Mesodermal cell (in vitro differentiated cells): ENCODE results near the gene ANTXR1.

ENCODE experiments used
- H3K27ac ChIP-seq: 2 replicates; pipeline ENCODE4 v1.7.0; 2013; ENCODE audit warnings: mild to moderate bottlenecking, low read depth, low read length, moderate library complexity; ENCODE audit not compliant: severe bottlenecking
- H3K36me3 ChIP-seq: 2 replicates; pipeline ENCODE4 v1.7.1; 2013; ENCODE audit warnings: mild to moderate bottlenecking, low read length, moderate library complexity; ENCODE audit not compliant: control insufficient read depth, insufficient read depth
- H3K4me1 ChIP-seq: one replicate; pipeline ENCODE4 v1.7.1; 2013; ENCODE audit warnings: mild to moderate bottlenecking, low read length; ENCODE audit not compliant: insufficient read depth, control insufficient read depth, poor library complexity, severe bottlenecking
- H3K4me3 ChIP-seq: 2 replicates; pipeline ENCODE4 v1.7.0; 2013; ENCODE audit warnings: low read length, control low read depth, mild to moderate bottlenecking; ENCODE audit not compliant: insufficient read depth, poor library complexity, severe bottlenecking; ENCODE audit errors: extremely low read depth
- H3K9me3 ChIP-seq: 2 replicates; pipeline ENCODE4 v1.7.1; 2013; ENCODE audit warnings: mild to moderate bottlenecking, low read length, moderate library complexity; ENCODE audit not compliant: control insufficient read depth
- WGBS, 2 experiments: methylation state at CpG; one replicate each; pipeline ENCODE4 v1.1.5; 2013; ENCODE audit warnings: missing lambda C conversion rate in 2 of 2; ENCODE audit not compliant: insufficient coverage in 2 of 2; 5-methylcytosine and 5-hydroxymethylcytosine counted together

ANTXR1 gene

DNA sequence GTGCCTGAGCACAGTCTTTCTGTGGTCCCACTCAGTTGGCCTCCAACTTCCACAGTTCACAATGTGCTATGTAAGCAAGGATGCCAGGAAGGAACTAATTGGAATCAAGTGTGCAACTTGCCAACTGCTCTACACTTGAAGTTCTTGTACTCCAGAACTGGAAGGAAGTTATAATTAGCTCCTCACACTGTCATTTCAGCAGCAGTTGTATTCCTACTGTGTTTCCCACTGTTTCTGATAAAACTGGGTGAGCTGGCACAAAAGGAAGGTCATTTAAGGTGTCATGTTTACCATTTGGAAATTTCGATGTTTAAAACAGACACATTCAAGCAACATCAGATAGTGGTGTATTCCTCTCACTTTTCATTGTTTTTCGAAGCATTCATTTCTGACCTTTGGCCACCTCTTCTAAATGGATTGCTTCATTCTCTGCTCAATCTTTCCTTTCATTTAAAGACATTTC is 84.2 kb downstream of the ANTXR1 start:
- Histone ChIP-seq H3K9me3 (no peaks in the 10 kb centered on the region), H3K27ac (no peak overlapping the region), H3K4me1 (no peaks in the 10 kb centered on the region), H3K4me3 (no peak overlapping the region), H3K36me3 (peaks cover 64% of the 10 kb centered on the region)
- WGBS, 2 experiments, result 92 to 100% methylated on average over 2 of the region's 2 CpGs

- no CpG with 5 or more reads among the region's 2 CpGs for WGBS, 2 experiments
- Histone ChIP-seq H3K36me3 (peaks cover 73% of the 10 kb centered on the region), H3K9me3 (no peaks in the 10 kb centered on the region), H3K4me1 (no peaks in the 10 kb centered on the region), H3K4me3 (no peak overlapping the region), H3K27ac (no peak overlapping the region)
These were observed 85.1 kb downstream of the ANTXR1 start for GRCh38 chr2:69097891-69098655.

DNA sequence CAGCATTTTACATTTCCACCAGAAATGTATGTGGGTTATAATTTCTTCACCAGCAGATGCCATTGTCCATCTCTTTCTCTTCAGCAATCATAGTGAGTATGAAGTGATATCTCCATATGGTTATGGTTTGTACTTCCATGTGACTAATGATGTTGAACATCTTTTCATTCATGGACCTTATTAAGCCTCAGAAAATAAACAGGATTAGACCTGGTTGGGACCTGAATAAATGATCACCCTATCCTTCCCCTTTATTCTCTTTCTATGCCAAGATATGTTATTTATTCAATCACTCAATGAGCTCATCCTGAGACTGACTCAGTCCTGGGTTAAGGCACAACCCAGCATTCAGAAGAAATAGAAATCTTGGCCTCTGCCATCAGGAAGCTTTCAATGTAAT is 86.6 kb downstream of the ANTXR1 start:
- H3K27ac ChIP-seq, result no peak overlapping the region
- peaks cover 85% of the 10 kb centered on the region for H3K36me3 ChIP-seq
- H3K4me1 ChIP-seq, result no peaks in the 10 kb centered on the region

DNA sequence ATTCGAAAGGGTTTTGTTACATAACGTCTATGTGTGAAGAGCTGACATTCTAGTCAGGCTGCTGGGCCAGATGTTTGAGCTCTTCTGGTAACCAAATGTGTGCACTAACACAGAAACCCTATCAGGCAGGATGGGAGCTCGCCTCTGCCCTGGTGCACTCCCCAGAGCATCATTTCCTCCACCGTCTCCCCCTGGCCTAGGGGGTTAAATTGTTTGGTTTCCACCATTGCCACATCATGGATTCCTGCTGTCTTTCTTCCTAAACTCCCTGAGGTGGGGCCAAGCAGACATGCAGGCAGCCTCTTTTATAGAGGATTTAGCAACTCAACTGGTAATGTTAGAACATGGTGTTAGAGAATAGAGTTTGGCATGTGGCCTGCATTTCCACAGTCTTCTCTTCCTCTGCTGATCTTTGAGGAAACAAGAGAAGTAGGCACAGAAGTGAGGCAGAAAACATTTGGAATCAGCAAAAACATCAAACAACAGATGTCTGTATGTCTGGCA is 87.3 kb downstream of the ANTXR1 start:
- WGBS, 2 experiments, result 70 to 81% methylated on average over 2 of the region's 4 CpGs
- no peaks in the 10 kb centered on the region for H3K4me1 ChIP-seq
- H3K36me3 ChIP-seq, result peaks cover 85% of the 10 kb centered on the region
- H3K4me3 ChIP-seq, result no peak overlapping the region
- no peaks in the 10 kb centered on the region for H3K9me3 ChIP-seq
- H3K27ac ChIP-seq, result no peak overlapping the region

More for the DNA sequence above, 86.6 kb downstream of the ANTXR1 start:
- no peak overlapping the region for H3K4me3 ChIP-seq
- H3K9me3 ChIP-seq, result no peaks in the 10 kb centered on the region

- Histone ChIP-seq H3K9me3 (no peaks in the 10 kb centered on the region), H3K36me3 (peaks cover 88% of the 10 kb centered on the region), H3K27ac (no peak overlapping the region), H3K4me3 (no peak overlapping the region), H3K4me1 (no peaks in the 10 kb centered on the region)
- 90 to 94% methylated on average over 3 of the region's 3 CpGs for WGBS, 2 experiments
These were observed 89.1 kb downstream of the ANTXR1 start for GRCh38 chr2:69102041-69102593.

GRCh38 chr2:69103419-69103818 is 90.4 kb downstream of the ANTXR1 start:
- WGBS, 2 experiments, result 100% methylated on average over 3 of the region's 5 CpGs
- no peak overlapping the region for H3K4me3 ChIP-seq
- H3K27ac ChIP-seq, result no peak overlapping the region
- H3K36me3 ChIP-seq, result peaks cover 83% of the 10 kb centered on the region
- no peaks in the 10 kb centered on the region for H3K4me1 ChIP-seq
- H3K9me3 ChIP-seq, result no peaks in the 10 kb centered on the region

GRCh38 chr2:69104261-69104660 is 91.3 kb downstream of the ANTXR1 start:
- Histone ChIP-seq H3K27ac (no peak overlapping the region), H3K9me3 (no peaks in the 10 kb centered on the region), H3K36me3 (peaks cover 83% of the 10 kb centered on the region), H3K4me1 (no peaks in the 10 kb centered on the region), H3K4me3 (no peak overlapping the region)
- WGBS, 2 experiments, result 100% methylated on average over 2 of the region's 3 CpGs

DNA sequence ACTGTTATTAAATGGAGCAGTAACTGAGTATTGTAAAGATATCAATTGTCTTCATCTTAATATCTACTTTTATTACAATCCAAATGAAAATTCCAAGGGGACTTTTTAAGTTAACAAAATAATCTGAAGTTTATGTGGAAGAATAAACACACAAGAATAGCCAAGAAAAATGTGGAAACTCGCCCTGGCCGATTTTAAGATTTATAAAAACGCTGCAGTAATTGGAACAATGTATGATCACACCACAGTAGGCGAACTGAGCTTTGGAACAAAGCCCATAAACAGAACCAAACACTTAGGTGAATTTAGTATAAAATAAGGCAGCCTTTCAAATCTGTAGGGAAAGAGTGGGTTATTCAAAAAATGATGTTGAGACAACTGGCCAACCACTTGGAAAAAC is 96.3 kb downstream of the ANTXR1 start:
- WGBS, 2 experiments, result 100% methylated on average over 2 of the region's 4 CpGs; no CpG with 5 or more reads in 1 of the 2 experiments
- H3K27ac ChIP-seq, result no peak overlapping the region
- H3K4me3 ChIP-seq, result no peak overlapping the region
- peaks cover 48% of the 10 kb centered on the region for H3K36me3 ChIP-seq
- no peaks in the 10 kb centered on the region for H3K9me3 ChIP-seq
- no peaks in the 10 kb centered on the region for H3K4me1 ChIP-seq

DNA sequence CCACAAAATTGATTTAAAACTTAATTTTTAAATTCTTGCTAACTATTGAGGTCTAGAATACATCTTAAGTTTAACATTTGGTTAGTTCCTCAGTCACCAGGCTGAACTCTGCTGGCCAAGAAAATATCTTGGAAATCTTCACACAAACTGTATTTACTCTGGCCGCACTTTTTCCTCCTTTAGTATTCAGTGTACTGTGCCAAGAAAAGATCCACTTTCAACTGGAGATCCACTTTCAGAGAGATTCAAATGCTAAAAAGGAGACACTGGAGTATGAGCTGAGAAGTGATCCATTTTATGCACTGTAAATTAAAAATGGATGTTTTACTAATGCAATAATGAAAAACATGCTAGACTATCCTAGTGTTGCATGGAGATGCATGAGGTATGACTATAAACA is 98.1 kb downstream of the ANTXR1 start:
- WGBS, 2 experiments, result no CpG with 5 or more reads among the region's 1 CpG
- no peak overlapping the region for H3K4me3 ChIP-seq
- no peaks in the 10 kb centered on the region for H3K4me1 ChIP-seq
- no peak overlapping the region for H3K27ac ChIP-seq
- no peaks in the 10 kb centered on the region for H3K9me3 ChIP-seq
- H3K36me3 ChIP-seq, result peaks cover 32% of the 10 kb centered on the region

DNA sequence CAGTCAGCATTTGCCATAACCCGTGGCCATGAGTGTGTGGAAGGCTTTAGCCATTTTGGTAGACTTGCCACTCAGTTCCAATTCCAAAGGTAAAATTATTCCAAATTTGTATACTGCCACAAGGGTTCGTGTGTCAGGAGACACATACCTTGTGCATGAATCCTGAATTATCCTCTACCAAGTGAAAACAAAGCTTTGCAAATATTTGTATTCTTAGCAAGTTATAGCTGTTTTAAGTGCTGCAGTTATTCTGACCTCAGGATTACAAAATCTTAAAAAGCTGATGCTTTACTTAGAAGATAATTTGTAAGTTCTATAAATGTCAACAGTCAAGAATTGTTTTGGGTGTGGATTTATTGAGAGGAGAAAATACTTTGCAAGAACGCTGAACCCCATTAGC is 100.6 kb downstream of the ANTXR1 start:
- Histone ChIP-seq H3K9me3 (no peaks in the 10 kb centered on the region), H3K36me3 (peaks cover 17% of the 10 kb centered on the region), H3K27ac (no peak overlapping the region), H3K4me1 (no peaks in the 10 kb centered on the region), H3K4me3 (no peak overlapping the region)
- 90% methylated on average over 2 of the region's 3 CpGs; no CpG with 5 or more reads in 1 of the 2 experiments for WGBS, 2 experiments

GRCh38 chr2:69114534-69114933 is 101.6 kb downstream of the ANTXR1 start:
- no peaks in the 10 kb centered on the region for H3K4me1 ChIP-seq
- H3K27ac ChIP-seq, result no peak overlapping the region
- H3K36me3 ChIP-seq, result peaks cover 9% of the 10 kb centered on the region
- no peaks in the 10 kb centered on the region for H3K9me3 ChIP-seq
- 57% methylated on average over 1 of the region's 1 CpG; no CpG with 5 or more reads in 1 of the 2 experiments for WGBS, 2 experiments
- H3K4me3 ChIP-seq, result no peak overlapping the region
